Neuronal stem cell (in vitro differentiated cells): ENCODE results near the gene RRBP1.

Experiments used
- DNase-seq: peaks from one replicate; pipeline ENCODE4 v3.0.0-alpha.2; 2013; ENCODE audit warnings: low spot score
- H2AFZ ChIP-seq: one replicate; pipeline ENCODE4 v1.6.1; 2013; ENCODE audit warnings: mild to moderate bottlenecking, low read length, inconsistent platforms
- H2AK5ac ChIP-seq: 2 replicates; pipeline ENCODE4 v1.6.1; 2013; ENCODE audit warnings: low read depth, mild to moderate bottlenecking, inconsistent platforms, low read length, moderate library complexity, mixed read lengths
- H2BK120ac ChIP-seq: 2 replicates; pipeline ENCODE4 v1.6.1; 2013; ENCODE audit warnings: low read depth, mild to moderate bottlenecking, inconsistent platforms, low read length, moderate library complexity, mixed read lengths
- H2BK12ac ChIP-seq: one replicate; pipeline ENCODE4 v1.6.1; 2013; ENCODE audit warnings: low read length, inconsistent platforms
- H2BK15ac ChIP-seq: 2 replicates; pipeline ENCODE4 v1.6.1; 2013; ENCODE audit warnings: mild to moderate bottlenecking, low read length, inconsistent platforms, mixed read lengths
- H2BK5ac ChIP-seq: one replicate; pipeline ENCODE4 v1.6.1; 2013; ENCODE audit warnings: inconsistent platforms, mild to moderate bottlenecking, low read length, moderate library complexity
- H3K14ac ChIP-seq: one replicate; pipeline ENCODE4 v1.6.1; 2013; ENCODE audit warnings: low read length, inconsistent platforms
- H3K18ac ChIP-seq: 2 replicates; pipeline ENCODE4 v1.6.1; 2013; ENCODE audit warnings: low read length, inconsistent platforms
- H3K23ac ChIP-seq: 2 replicates; pipeline ENCODE4 v1.6.1; 2013; ENCODE audit warnings: low read depth, mild to moderate bottlenecking, mixed read lengths, low read length, inconsistent platforms; ENCODE audit not compliant: poor library complexity
- H3K27ac ChIP-seq: replicated peaks from 3 replicates; pipeline ENCODE4 v1.5.1; 2013; ENCODE audit warnings: low read length, inconsistent platforms
- H3K27me3 ChIP-seq, 3 experiments: 2 replicates each; pipeline ENCODE4 v1.6.1; 2013; ENCODE audit warnings: low read length in 3 of 3, mild to moderate bottlenecking in 2 of 3, inconsistent platforms in 1 of 3, low read depth in 1 of 3, mixed read lengths in 1 of 3, moderate library complexity in 1 of 3; ENCODE audit not compliant: control insufficient read depth in 3 of 3, insufficient read depth in 3 of 3
- H3K36me3 ChIP-seq, 2 donors: replicated peaks in 1 of 2; 2 replicates each; pipeline ENCODE4 v1.6.1; 2013; ENCODE audit warnings: low read length in 2 of 2; ENCODE audit not compliant: control insufficient read depth in 2 of 2, insufficient read depth in 2 of 2
- H3K4ac ChIP-seq: 2 replicates; pipeline ENCODE4 v1.6.1; 2013; ENCODE audit warnings: inconsistent platforms, mild to moderate bottlenecking, low read length, moderate library complexity
- H3K4me1 ChIP-seq, 2 donors: 1 replicate in 1 of 2; 2 replicates in 1 of 2; pipeline ENCODE4 v1.6.1; 2013; ENCODE audit warnings: low read length in 2 of 2, low read depth in 1 of 2; ENCODE audit not compliant: control insufficient read depth in 2 of 2, insufficient read depth in 1 of 2
- H3K4me2 ChIP-seq: one replicate; pipeline ENCODE4 v1.6.1; 2013; ENCODE audit warnings: mild to moderate bottlenecking, low read length, inconsistent platforms; ENCODE audit not compliant: insufficient read depth, poor library complexity, severe bottlenecking
- H3K4me3 ChIP-seq, 2 donors: 2 replicates each; pipeline ENCODE4 v1.5.1; 2013; ENCODE audit warnings: low read length in 2 of 2, mild to moderate bottlenecking in 2 of 2, inconsistent platforms in 1 of 2, moderate library complexity in 1 of 2
- H3K79me1 ChIP-seq: one replicate; pipeline ENCODE4 v1.6.1; 2013; ENCODE audit warnings: low read depth, mild to moderate bottlenecking, inconsistent platforms, low read length, moderate library complexity
- H3K9ac ChIP-seq: one replicate; pipeline ENCODE4 v1.6.1; 2013; ENCODE audit warnings: mild to moderate bottlenecking, low read depth, low read length, inconsistent platforms; ENCODE audit not compliant: poor library complexity
- H3K9me3 ChIP-seq, 2 donors: replicated peaks in 1 of 2; 2 replicates each; pipeline versions ENCODE3 to v1.6.1; 2013; ENCODE audit warnings: low read length in 2 of 2, mild to moderate bottlenecking in 2 of 2, inconsistent platforms in 1 of 2, low read depth in 1 of 2, mixed read lengths in 1 of 2, moderate library complexity in 1 of 2; ENCODE audit not compliant: control insufficient read depth in 2 of 2, insufficient read depth in 1 of 2
- H4K8ac ChIP-seq: one replicate; pipeline ENCODE4 v1.6.1; 2013; ENCODE audit warnings: low read depth, mild to moderate bottlenecking, inconsistent platforms, low read length, moderate library complexity
- H4K91ac ChIP-seq: one replicate; pipeline ENCODE4 v1.6.1; 2013; ENCODE audit warnings: low read length, low read depth, mild to moderate bottlenecking, inconsistent platforms; ENCODE audit not compliant: poor library complexity
- WGBS, 2 donors: extraction: QIAGEN DNeasy Blood & Tissue Kit; methylation state at CpG; one replicate each; pipeline ENCODE4 v1.1.7; 2013; ENCODE audit warnings: missing lambda C conversion rate in 2 of 2, mixed read lengths in 1 of 2; ENCODE audit not compliant: insufficient read length in 2 of 2, insufficient replicate concordance in 1 of 2; ENCODE audit errors: extremely low coverage in 2 of 2; 5-methylcytosine and 5-hydroxymethylcytosine counted together

Gene RRBP1

DNA sequence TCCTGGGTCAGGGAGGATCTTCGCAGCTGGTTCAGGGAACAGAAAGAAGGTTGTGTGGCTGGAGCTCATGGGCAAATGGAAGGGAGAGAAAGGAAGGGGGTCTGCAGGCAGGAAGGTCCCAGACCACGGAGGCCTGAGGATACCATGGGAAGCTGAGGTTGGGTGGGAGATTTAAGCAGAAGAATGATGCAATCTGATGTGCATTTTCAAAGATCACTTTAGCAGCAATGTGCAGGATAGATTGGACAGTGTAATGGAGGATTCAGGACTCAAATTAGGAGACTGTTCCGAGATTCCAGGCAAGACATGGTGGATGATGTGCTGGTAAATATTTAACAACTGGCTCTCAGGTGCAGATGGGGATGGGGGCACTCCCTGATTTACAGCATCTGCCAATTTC is 5.8 kb upstream of the RRBP1 start:
- no peak overlapping the region for H2BK120ac ChIP-seq
- H3K27me3 ChIP-seq: peaks cover 0 to 38% (median 4%) of the 10 kb centered on the region in 3 experiments
- no peak overlapping the region for H2AFZ ChIP-seq
- no peak overlapping the region for H3K18ac ChIP-seq
- no peak overlapping the region for H2AK5ac ChIP-seq
- H3K4ac ChIP-seq: no peak overlapping the region
- H2BK15ac ChIP-seq: no peak overlapping the region
- peaks cover 0 to under 1% of the 10 kb centered on the region in 2 donors for H3K4me1 ChIP-seq
- no peak overlapping the region for H3K4me3 ChIP-seq
- no peaks in the 10 kb centered on the region for H3K79me1 ChIP-seq
- H4K91ac ChIP-seq: no peak overlapping the region
- peaks cover 3 to 4% of the 10 kb centered on the region in 2 donors for H3K9me3 ChIP-seq
- no peak overlapping the region for H4K8ac ChIP-seq
- WGBS, 2 donors: no CpG with 5 or more reads among the region's 3 CpGs
- H2BK5ac ChIP-seq: no peak overlapping the region
- no peak for DNase-seq
- no peak overlapping the region for H3K9ac ChIP-seq
- no peak overlapping the region for H2BK12ac ChIP-seq
- no peak overlapping the region for H3K23ac ChIP-seq
- H3K4me2 ChIP-seq: no peak overlapping the region
- H3K27ac ChIP-seq: no peak overlapping the region
- H3K14ac ChIP-seq: no peak overlapping the region
- no peaks in the 10 kb centered on the region for H3K36me3 ChIP-seq

GRCh38 chr20:17685168-17685567 is 3.1 kb upstream of the RRBP1 start:
- H2AK5ac ChIP-seq: no peak overlapping the region
- H3K9ac ChIP-seq: no peak overlapping the region
- DNase-seq: no peak
- H3K14ac ChIP-seq: no peak overlapping the region
- WGBS, 2 donors: no CpG with 5 or more reads among the region's 1 CpG
- H3K4me3 ChIP-seq: no peak overlapping the region
- peaks cover 0 to 5% of the 10 kb centered on the region in 2 donors for H3K4me1 ChIP-seq
- no peak overlapping the region for H2AFZ ChIP-seq
- peaks cover 0 to 34% (median 4%) of the 10 kb centered on the region in 3 experiments for H3K27me3 ChIP-seq
- no peaks in the 10 kb centered on the region for H3K36me3 ChIP-seq
- H2BK120ac ChIP-seq: no peak overlapping the region
- H3K23ac ChIP-seq: no peak overlapping the region
- no peak overlapping the region for H2BK15ac ChIP-seq
- peaks cover 0 to 1% of the 10 kb centered on the region in 2 donors for H3K9me3 ChIP-seq
- H2BK12ac ChIP-seq: no peak overlapping the region
- H2BK5ac ChIP-seq: no peak overlapping the region
- H3K18ac ChIP-seq: no peak overlapping the region
- H3K4ac ChIP-seq: no peak overlapping the region
- no peak overlapping the region for H4K91ac ChIP-seq
- no peak overlapping the region for H3K4me2 ChIP-seq
- H4K8ac ChIP-seq: no peak overlapping the region
- H3K79me1 ChIP-seq: no peaks in the 10 kb centered on the region
- H3K27ac ChIP-seq: no peak overlapping the region

DNA sequence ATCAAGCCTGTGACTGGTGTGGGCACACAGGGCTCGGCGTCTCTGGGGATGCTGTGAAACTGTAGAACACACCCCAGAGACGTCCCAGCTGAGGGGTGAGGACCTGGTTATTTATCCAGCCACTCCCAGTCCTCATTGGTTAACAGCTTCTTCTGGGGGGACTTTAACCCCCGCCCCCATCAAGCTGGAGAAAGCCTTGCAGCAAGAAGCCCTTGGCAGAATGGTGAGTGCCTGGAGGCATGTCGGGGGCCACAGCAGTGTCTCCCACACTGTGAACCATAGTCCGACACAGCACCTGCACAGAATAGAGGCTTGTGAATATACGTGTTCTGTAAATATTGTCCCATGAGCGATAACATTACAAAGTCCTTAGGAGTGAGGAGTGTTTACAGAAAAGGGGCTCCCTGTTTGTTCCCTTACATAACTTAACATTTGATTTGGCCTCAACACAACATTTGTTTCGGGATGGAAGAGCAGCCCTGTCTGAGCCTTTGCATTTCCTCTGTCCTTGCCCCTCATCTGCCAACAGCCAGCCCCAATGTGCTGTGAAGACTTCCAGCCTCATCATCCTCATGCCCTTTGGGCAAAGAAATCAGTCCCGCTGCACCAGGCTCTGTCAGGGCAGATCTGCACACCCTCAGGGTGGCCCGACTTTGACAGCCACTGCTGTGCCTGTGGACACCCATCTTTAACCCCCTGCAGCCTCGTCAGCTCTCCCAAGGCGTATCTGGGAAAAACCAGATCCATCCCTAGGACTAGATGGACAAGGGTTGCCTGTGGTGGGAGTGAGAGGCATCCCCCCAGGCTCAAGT is 2.2 kb upstream of the RRBP1 start:
- Histone ChIP-seq H2BK15ac (no peak overlapping the region), H3K9me3 (no peaks in the 10 kb centered on the region), H3K23ac (no peak overlapping the region), H3K4ac (no peak overlapping the region), H3K14ac (no peak overlapping the region), H3K79me1 (no peaks in the 10 kb centered on the region), H3K27me3 (peaks cover 0 to 34% (median 4%) of the 10 kb centered on the region in 3 experiments), H2BK120ac (no peak overlapping the region), H3K9ac (no peak overlapping the region), H2BK5ac (no peak overlapping the region), H2AK5ac (no peak overlapping the region), H3K18ac (no peak overlapping the region), H3K36me3 (no peaks in the 10 kb centered on the region), H2BK12ac (no peak overlapping the region), H3K4me3 (no peak overlapping the region), H3K4me2 (no peak overlapping the region), H4K91ac (no peak overlapping the region), H2AFZ (no peak overlapping the region), H3K27ac (no peak overlapping the region), H4K8ac (no peak overlapping the region), H3K4me1 (peaks cover 0 to 9% of the 10 kb centered on the region in 2 donors)
- no peak for DNase-seq
- WGBS, 2 donors: no CpG with 5 or more reads among the region's 13 CpGs

GRCh38 chr20:17683218-17684076 is 1.4 kb upstream of the RRBP1 start:
- H3K27me3 ChIP-seq: peaks cover 0 to 29% (median 4%) of the 10 kb centered on the region in 3 experiments
- no peak overlapping the region for H3K4me2 ChIP-seq
- no peaks in the 10 kb centered on the region for H3K9me3 ChIP-seq
- H3K4me3 ChIP-seq: no peak overlapping the region
- H3K23ac ChIP-seq: no peak overlapping the region
- no peak overlapping the region for H4K91ac ChIP-seq
- no peak overlapping the region for H3K18ac ChIP-seq
- no peaks in the 10 kb centered on the region for H3K36me3 ChIP-seq
- H2BK120ac ChIP-seq: no peak overlapping the region
- H2BK12ac ChIP-seq: no peak overlapping the region
- H4K8ac ChIP-seq: no peak overlapping the region
- no peak overlapping the region for H2AFZ ChIP-seq
- H3K14ac ChIP-seq: no peak overlapping the region
- H2BK5ac ChIP-seq: no peak overlapping the region
- WGBS, 2 donors: no CpG with 5 or more reads among the region's 10 CpGs
- peaks cover 0 to 9% of the 10 kb centered on the region in 2 donors for H3K4me1 ChIP-seq
- no peaks in the 10 kb centered on the region for H3K79me1 ChIP-seq
- no peak for DNase-seq
- H3K4ac ChIP-seq: no peak overlapping the region
- no peak overlapping the region for H2BK15ac ChIP-seq
- H3K9ac ChIP-seq: no peak overlapping the region
- H2AK5ac ChIP-seq: no peak overlapping the region
- no peak overlapping the region for H3K27ac ChIP-seq
